CD4-positive, alpha-beta memory T cell (primary cell): ENCODE data around the gene EDN1. TPM values are rescaled to one million over a fixed set of nuclear protein-coding genes. Genes with fewer than 3 reads are reported as not detected.

Experiments used
- CTCF ChIA-PET: fragments of 350-600 bp; sonication (Branson Sonifier 250); formaldehyde crosslinking; loops from one replicate; lab custom pipeline; 2021; ENCODE audit warnings: inconsistent platforms; ENCODE audit not compliant: partially characterized antibody; lab: Charles Lee
- POLR2A ChIA-PET: fragments of 350-600 bp; sonication (Branson Sonifier 250); formaldehyde crosslinking; loops from one replicate; lab custom pipeline; 2021; ENCODE audit not compliant: partially characterized antibody; lab: Charles Lee
- DNase-seq, 5 donors: peaks; one replicate each; pipeline versions ENCODE4 v3.0.0 to v3.0.0-alpha.2; 2020 to 2022; ENCODE audit warnings: mixed read lengths in 1 of 5
- H3K27ac ChIP-seq: one replicate; pipeline ENCODE4 v1.7.0; 2013; ENCODE audit warnings: low read depth, low read length
- H3K27me3 ChIP-seq: 2 replicates; pipeline ENCODE4 v1.7.0; 2013; ENCODE audit warnings: mild to moderate bottlenecking, low read length, moderate library complexity; ENCODE audit not compliant: insufficient read depth
- H3K36me3 ChIP-seq: 2 replicates; pipeline ENCODE4 v1.7.0; 2013; ENCODE audit warnings: mild to moderate bottlenecking, low read length, moderate library complexity; ENCODE audit not compliant: insufficient read depth
- H3K4me1 ChIP-seq: 2 replicates; pipeline ENCODE4 v1.7.0; 2013; ENCODE audit warnings: mild to moderate bottlenecking, low read length, moderate library complexity; ENCODE audit not compliant: insufficient read depth
- H3K4me3 ChIP-seq, 2 donors: one replicate each; pipeline ENCODE4 v1.7.0; 2013; ENCODE audit warnings: low read length in 2 of 2, mild to moderate bottlenecking in 1 of 2
- H3K9me3 ChIP-seq, 2 donors: one replicate each; pipeline ENCODE4 v1.7.0; 2013; ENCODE audit warnings: low read length in 2 of 2, control low read depth in 1 of 2; ENCODE audit not compliant: control insufficient read depth in 1 of 2
- H3K27ac Mint-ChIP-seq, 7 donors: one replicate each; pipeline ENCODE4 v1.8.0; 2020 to 2021; ENCODE audit warnings: mixed read lengths in 7 of 7, mild to moderate bottlenecking in 6 of 7, inconsistent platforms in 3 of 7, moderate library complexity in 3 of 7
- H3K27me3 Mint-ChIP-seq, 2 donors: one replicate each; pipeline ENCODE4 v1.8.0; 2020 to 2021; ENCODE audit warnings: mixed read lengths in 2 of 2
- H3K36me3 Mint-ChIP-seq, 2 donors: one replicate each; pipeline ENCODE4 v1.8.0; 2020 to 2021; ENCODE audit warnings: mixed read lengths in 2 of 2, inconsistent platforms in 1 of 2, mild to moderate bottlenecking in 1 of 2
- H3K4me1 Mint-ChIP-seq, 4 donors: one replicate each; pipeline ENCODE4 v1.8.0; 2020 to 2021; ENCODE audit warnings: mixed read lengths in 4 of 4, mild to moderate bottlenecking in 1 of 4
- H3K4me3 Mint-ChIP-seq, 8 donors: one replicate each; pipeline ENCODE4 v1.8.0; 2020 to 2021; ENCODE audit warnings: mixed read lengths in 8 of 8, mild to moderate bottlenecking in 7 of 8, moderate library complexity in 6 of 8, inconsistent platforms in 3 of 8
- H3K9me3 Mint-ChIP-seq, 8 donors: one replicate each; pipeline ENCODE4 v1.8.0; 2020 to 2021; ENCODE audit warnings: mixed read lengths in 8 of 8, mild to moderate bottlenecking in 5 of 8, inconsistent platforms in 3 of 8, moderate library complexity in 1 of 8
- intact Hi-C: fragments of 100-400 bp; cut with micrococcal nuclease; formaldehyde crosslinking; loops from one replicate; pipeline ENCODE4 v1.15.1; 2023
- polyA plus RNA-seq, 2 donors: library from polyadenylated mRNA; unstranded; fragments of 300-500 nt; fragmentation: Illumina TruSeq; gene quantifications; one replicate each; pipeline ENCODE4 v1.2.3, GENCODE V29; 2021
- total RNA-seq, 2 experiments: library from RNA; stranded (reverse); gene quantifications; one replicate each; pipeline ENCODE4 v1.2.3, GENCODE V29; 2021

Gene EDN1
- total RNA-seq (under 1 TPM; 0.15 to 0.28 TPM), polyA plus RNA-seq (not detected)

DNA sequence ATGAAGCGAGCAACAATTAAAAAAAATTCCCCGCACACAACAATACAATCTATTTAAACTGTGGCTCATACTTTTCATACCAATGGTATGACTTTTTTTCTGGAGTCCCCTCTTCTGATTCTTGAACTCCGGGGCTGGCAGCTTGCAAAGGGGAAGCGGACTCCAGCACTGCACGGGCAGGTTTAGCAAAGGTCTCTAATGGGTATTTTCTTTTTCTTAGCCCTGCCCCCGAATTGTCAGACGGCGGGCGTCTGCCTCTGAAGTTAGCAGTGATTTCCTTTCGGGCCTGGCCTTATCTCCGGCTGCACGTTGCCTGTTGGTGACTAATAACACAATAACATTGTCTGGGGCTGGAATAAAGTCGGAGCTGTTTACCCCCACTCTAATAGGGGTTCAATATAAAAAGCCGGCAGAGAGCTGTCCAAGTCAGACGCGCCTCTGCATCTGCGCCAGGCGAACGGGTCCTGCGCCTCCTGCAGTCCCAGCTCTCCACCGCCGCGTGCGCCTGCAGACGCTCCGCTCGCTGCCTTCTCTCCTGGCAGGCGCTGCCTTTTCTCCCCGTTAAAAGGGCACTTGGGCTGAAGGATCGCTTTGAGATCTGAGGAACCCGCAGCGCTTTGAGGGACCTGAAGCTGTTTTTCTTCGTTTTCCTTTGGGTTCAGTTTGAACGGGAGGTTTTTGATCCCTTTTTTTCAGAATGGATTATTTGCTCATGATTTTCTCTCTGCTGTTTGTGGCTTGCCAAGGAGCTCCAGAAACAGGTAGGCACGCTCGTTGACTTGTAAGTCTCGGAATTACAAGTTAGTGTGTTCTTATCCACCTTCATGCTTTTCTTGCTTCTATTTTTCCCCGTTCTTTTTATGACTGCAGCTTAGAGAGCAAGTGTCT is at the start of gene EDN1:
EDN1 (plus strand) TSS at position 429 of the 888 bp plus-strand sequence; CDS start at position 698, 269 bp downstream.
- POLR2A ChIA-PET = interaction anchor here (0.6 to 1.6 kb wide), 2 partner anchors 13 to 584 kb away, joined by 3 read pairs; no protein-coding TSS in a partner anchor
- Mint-ChIP-seq H3K4me3 (peak within 1 kb of the TSS; percentile 85 to 93 (median 90)), H3K27ac (peak within 1 kb of the TSS in 1 of 7 donors; percentile 7), H3K27me3 (peaks cover 27 to 32% of the 10 kb centered on the region in 2 donors), H3K9me3 (no peaks in the 10 kb centered on the region), H3K36me3 (no peaks in the 10 kb centered on the region), H3K4me1 (peaks cover 13 to 18% (median 15%) of the 10 kb centered on the region in 4 donors)
- H3K27ac ChIP-seq = no peak within 1 kb of the TSS
- H3K9me3 ChIP-seq = no peaks in the 10 kb centered on the region
- DNase-seq = peak in 4 of 5 donors; percentile 10 to 33 (median 26)
- peak within 1 kb of the TSS; percentile 36 to 38 for H3K4me3 ChIP-seq
- intact Hi-C loops = loop anchor here (1.0 to 5.0 kb wide), 3 partner anchors 138 to 635 kb away; no protein-coding TSS in a partner anchor
- H3K27me3 ChIP-seq = peaks cover 15% of the 10 kb centered on the region
- no peaks in the 10 kb centered on the region for H3K36me3 ChIP-seq
- CTCF ChIA-PET = interaction anchor here (0.5 to 3.5 kb wide), 12 partner anchors 9 to 703 kb away, joined by 3 to 39 read pairs (median 5); no protein-coding TSS in a partner anchor
- H3K4me1 ChIP-seq = peaks cover 12% of the 10 kb centered on the region

DNA sequence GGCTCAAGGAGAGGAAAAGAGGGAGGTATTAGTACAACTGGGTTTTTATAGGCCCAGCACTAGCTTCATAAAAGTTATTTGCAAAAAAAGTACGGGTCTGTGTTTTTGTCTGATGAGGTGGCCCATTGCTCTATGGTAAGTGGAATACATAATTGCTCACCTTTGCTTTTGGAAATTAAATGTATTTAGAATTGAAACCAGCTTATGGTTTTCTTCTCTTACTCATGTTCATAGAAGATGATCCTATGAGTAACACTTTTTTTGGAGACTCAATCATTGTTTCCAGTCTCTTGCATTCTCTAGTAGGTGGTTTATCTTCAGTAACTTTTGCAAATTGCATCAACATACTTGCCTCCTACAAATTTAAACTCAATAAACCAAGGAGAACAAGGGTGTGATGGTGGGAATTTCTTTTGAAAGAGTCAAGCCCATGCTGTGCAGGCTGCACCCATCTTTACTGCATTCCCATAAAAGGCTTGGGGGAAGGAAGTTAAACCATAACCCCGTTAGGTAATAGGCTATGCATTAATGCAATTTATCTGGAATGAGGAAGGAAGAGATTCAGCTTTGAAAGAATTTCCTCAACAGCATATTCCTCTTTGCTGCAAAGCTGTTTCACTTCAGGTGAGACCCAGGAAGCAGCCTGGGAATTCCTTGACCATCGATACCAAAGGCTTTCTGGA is 48.5 kb upstream of the EDN1 start:
- H3K36me3 ChIP-seq = no peaks in the 10 kb centered on the region
- DNase-seq = no peak
- no peak overlapping the region for H3K4me3 ChIP-seq
- no peaks in the 10 kb centered on the region for H3K4me1 ChIP-seq
- H3K27ac ChIP-seq = no peak overlapping the region
- POLR2A ChIA-PET = no interaction called here
- Mint-ChIP-seq H3K4me3 (no peak overlapping the region), H3K27ac (no peak overlapping the region), H3K9me3 (no peaks in the 10 kb centered on the region), H3K36me3 (no peaks in the 10 kb centered on the region), H3K27me3 (peaks cover 2 to 6% of the 10 kb centered on the region in 2 donors), H3K4me1 (no peaks in the 10 kb centered on the region)
- CTCF ChIA-PET = no interaction called here
- no peaks in the 10 kb centered on the region for H3K27me3 ChIP-seq
- no peaks in the 10 kb centered on the region for H3K9me3 ChIP-seq
- intact Hi-C loops = no loop called here

DNA sequence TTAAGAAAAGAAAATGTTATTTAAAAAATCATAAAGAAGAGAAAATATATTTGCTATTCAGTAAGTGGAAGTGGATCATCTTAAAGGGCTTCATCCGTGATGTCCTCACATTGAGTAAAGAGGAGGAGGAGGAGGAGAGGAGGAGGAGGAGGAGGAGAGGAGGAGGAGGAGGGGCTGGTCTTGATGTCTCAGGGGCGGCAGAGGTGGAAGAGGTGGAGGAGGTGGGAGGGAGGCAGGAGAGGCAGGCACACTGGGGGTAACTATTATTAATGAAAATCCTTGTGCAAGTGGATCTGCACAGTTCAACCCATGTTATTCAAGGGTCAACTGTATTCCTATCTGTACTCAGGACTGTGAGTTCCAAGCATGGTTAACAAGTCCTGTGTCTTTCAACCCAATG is 47.0 kb upstream of the EDN1 start:
- Mint-ChIP-seq H3K4me3 (no peak overlapping the region), H3K36me3 (no peaks in the 10 kb centered on the region), H3K27me3 (peaks cover 5 to 13% of the 10 kb centered on the region in 2 donors), H3K9me3 (no peaks in the 10 kb centered on the region), H3K27ac (no peak overlapping the region), H3K4me1 (no peaks in the 10 kb centered on the region)
- H3K36me3 ChIP-seq = no peaks in the 10 kb centered on the region
- ChIA-PET CTCF (no interaction called here), POLR2A (no interaction called here)
- H3K27ac ChIP-seq = no peak overlapping the region
- H3K4me3 ChIP-seq = no peak overlapping the region
- H3K27me3 ChIP-seq = no peaks in the 10 kb centered on the region
- intact Hi-C loops = no loop called here
- no peaks in the 10 kb centered on the region for H3K9me3 ChIP-seq
- no peaks in the 10 kb centered on the region for H3K4me1 ChIP-seq
- no peak for DNase-seq

DNA sequence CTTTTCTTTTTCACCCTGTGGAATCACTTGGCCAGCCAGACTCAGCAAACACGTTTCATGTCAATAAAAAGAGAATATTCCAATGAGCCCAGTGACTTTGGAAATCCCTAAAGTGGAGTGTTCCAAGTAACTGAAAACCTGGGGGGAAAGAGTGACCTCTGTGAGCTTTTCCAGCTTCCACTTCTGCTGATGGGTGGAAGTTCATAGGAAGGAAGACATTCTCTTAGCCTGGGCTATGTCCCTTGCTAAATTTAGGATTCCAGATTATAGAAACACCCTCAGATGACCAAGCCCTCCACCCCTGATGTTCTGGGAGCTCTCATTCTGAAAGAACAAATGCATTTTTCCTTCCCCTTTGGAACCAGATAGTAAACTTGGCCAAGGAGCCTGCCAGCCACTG is 44.8 kb upstream of the EDN1 start:
- H3K27me3 Mint-ChIP-seq = peaks cover 11 to 20% of the 10 kb centered on the region in 2 donors
- no peak overlapping the region for H3K27ac Mint-ChIP-seq
- no peaks in the 10 kb centered on the region for H3K4me1 Mint-ChIP-seq
- CTCF ChIA-PET = interaction anchor here (1.2 kb wide), 1 partner anchor 12 kb away, joined by 3 read pairs; no protein-coding TSS in a partner anchor
- intact Hi-C loops = no loop called here
- no peaks in the 10 kb centered on the region for H3K9me3 Mint-ChIP-seq
- H3K36me3 Mint-ChIP-seq = no peaks in the 10 kb centered on the region
- POLR2A ChIA-PET = no interaction called here
- no peaks in the 10 kb centered on the region for H3K9me3 ChIP-seq
- H3K36me3 ChIP-seq = no peaks in the 10 kb centered on the region
- no peak overlapping the region for H3K4me3 ChIP-seq
- H3K27me3 ChIP-seq = no peaks in the 10 kb centered on the region
- H3K4me1 ChIP-seq = no peaks in the 10 kb centered on the region
- no peak overlapping the region for H3K4me3 Mint-ChIP-seq
- H3K27ac ChIP-seq = no peak overlapping the region
- DNase-seq = no peak

DNA sequence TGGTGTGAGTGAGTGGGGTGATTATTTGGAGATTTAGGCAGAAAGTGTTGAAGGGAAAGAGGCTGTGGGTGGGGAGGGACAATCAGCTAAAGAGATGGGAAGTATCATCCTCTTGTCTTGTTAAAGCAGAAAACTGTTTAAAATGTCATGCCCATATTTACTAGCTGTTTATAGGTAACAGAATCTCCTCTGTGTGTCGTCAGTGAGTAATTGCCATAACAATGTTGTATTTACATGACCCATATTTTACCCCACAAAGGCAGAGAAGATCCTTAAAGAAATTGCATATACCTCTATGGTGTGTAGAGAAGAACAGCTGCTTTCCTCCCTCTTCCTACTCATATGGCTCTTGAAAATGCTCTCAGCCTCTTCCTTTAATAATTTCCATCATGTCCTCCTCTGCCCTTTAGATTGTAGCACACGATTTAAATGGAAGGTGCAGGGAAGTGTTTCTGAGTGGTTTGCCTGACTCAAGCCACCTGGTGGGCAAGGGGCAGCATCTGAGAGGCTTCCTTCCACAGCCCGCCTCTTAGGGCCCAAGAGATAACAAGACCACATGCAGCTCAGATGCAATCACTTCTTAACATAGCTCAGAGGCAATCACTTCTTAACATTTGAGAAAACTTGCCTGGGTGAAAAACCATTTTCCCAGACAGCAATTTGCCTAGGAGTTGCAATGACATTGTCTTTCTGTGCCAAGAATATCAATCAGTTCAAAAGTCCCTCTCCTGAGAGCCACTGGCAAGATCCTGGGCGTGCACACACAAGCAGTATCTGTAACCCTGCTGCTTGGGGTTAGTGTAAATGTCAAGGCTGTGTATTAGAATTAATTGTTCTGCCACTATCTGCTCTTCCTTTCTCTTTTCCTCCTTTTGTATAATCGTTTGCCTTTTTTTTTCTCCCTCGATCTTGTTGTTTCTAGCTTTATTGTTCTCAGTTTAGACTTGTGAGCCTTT is 44.1 kb upstream of the EDN1 start:
- Mint-ChIP-seq H3K36me3 (no peaks in the 10 kb centered on the region), H3K27me3 (peaks cover 11 to 20% of the 10 kb centered on the region in 2 donors), H3K27ac (no peak overlapping the region), H3K9me3 (no peaks in the 10 kb centered on the region), H3K4me3 (no peak overlapping the region), H3K4me1 (no peaks in the 10 kb centered on the region)
- intact Hi-C loops = no loop called here
- Histone ChIP-seq H3K36me3 (no peaks in the 10 kb centered on the region), H3K27ac (no peak overlapping the region), H3K4me3 (no peak overlapping the region), H3K4me1 (no peaks in the 10 kb centered on the region), H3K27me3 (no peaks in the 10 kb centered on the region), H3K9me3 (no peaks in the 10 kb centered on the region)
- CTCF ChIA-PET = interaction anchor here (1.2 kb wide), 1 partner anchor 12 kb away, joined by 3 read pairs; no protein-coding TSS in a partner anchor
- POLR2A ChIA-PET = no interaction called here
- no peak for DNase-seq

DNA sequence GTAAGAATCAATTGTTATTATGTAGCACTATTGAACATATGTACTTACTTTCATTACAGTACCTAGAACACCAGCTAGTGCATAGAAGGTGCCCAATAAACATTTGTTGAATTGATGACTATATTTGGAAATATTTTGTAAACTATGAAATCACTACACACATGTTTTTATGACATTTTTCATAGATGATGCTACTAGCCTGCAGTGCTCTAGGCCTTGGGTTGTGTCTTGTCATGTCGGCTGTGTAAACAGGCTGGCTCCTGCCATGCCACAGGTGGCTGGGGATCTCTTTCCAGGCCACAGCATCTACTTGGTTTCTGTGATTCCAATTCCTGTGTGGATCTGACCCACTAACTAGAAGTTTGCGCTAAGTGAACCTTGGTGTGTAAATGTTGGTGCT is 43.3 kb upstream of the EDN1 start:
- no peaks in the 10 kb centered on the region for H3K9me3 Mint-ChIP-seq

More for the DNA sequence above, 43.3 kb upstream of the EDN1 start:
- Mint-ChIP-seq H3K36me3 (no peaks in the 10 kb centered on the region), H3K4me3 (no peak overlapping the region), H3K4me1 (no peaks in the 10 kb centered on the region), H3K27ac (no peak overlapping the region), H3K27me3 (peaks cover 11 to 20% of the 10 kb centered on the region in 2 donors)
- ChIA-PET CTCF (no interaction called here), POLR2A (no interaction called here)
- no peaks in the 10 kb centered on the region for H3K4me1 ChIP-seq
- H3K27me3 ChIP-seq = no peaks in the 10 kb centered on the region
- H3K4me3 ChIP-seq = no peak overlapping the region
- H3K27ac ChIP-seq = no peak overlapping the region
- intact Hi-C loops = no loop called here
- no peaks in the 10 kb centered on the region for H3K36me3 ChIP-seq
- no peaks in the 10 kb centered on the region for H3K9me3 ChIP-seq
- no peak for DNase-seq
